SK-N-SH treated with all-trans-retinoic acid at 6 μM for 48 hours (cell line): ENCODE data around the gene PEPD.

ENCODE experiments used
- ATAC-seq: fragments of 200-7000 bp; cut with Tn5 transposase; 3 replicates; pipeline ENCODE4 v1.9.1; 2020; ENCODE audit warnings: mild to moderate bottlenecking, moderate library complexity
- BACH2 ChIP-seq: fragments of 250-450 bp; sonication (Bioruptor Pico); IDR thresholded peaks from 2 replicates; pipeline ENCODE4 v1.9.0; 2021; ENCODE audit warnings: mild to moderate bottlenecking, borderline replicate concordance
- CSRNP3 ChIP-seq: fragments of 250-450 bp; sonication (Bioruptor Pico); IDR thresholded peaks from 2 replicates; pipeline ENCODE4 v1.5.1; 2021; ENCODE audit warnings: mild to moderate bottlenecking, moderate library complexity
- ESRRG ChIP-seq: fragments of 250-450 bp; sonication (Bioruptor Pico); IDR thresholded peaks from 2 replicates; pipeline ENCODE4 v1.6.1; 2021; ENCODE audit warnings: mild to moderate bottlenecking
- GLIS3 ChIP-seq: fragments of 250-450 bp; sonication (Bioruptor Pico); IDR thresholded peaks from 2 replicates; pipeline ENCODE4 v1.5.0; 2020; ENCODE audit warnings: mild to moderate bottlenecking, moderate library complexity
- ISL1 ChIP-seq: fragments of 250-450 bp; sonication (Bioruptor Pico); IDR thresholded peaks from 2 replicates; pipeline ENCODE4 v2.1.2; 2022; ENCODE audit warnings: mild to moderate bottlenecking, moderate library complexity
- OSR1 ChIP-seq: fragments of 250-450 bp; sonication (Bioruptor Pico); IDR thresholded peaks from 2 replicates; pipeline ENCODE4 v1.8.0; 2022; ENCODE audit warnings: moderate library complexity, mild to moderate bottlenecking, inconsistent platforms
- POU6F1 ChIP-seq: fragments of 250-450 bp; sonication (Bioruptor Pico); IDR thresholded peaks from 2 replicates; pipeline ENCODE4 v1.8.0; 2021; ENCODE audit warnings: low read depth, mild to moderate bottlenecking, moderate library complexity, borderline replicate concordance
- RARB ChIP-seq: fragments of 250-450 bp; sonication (Bioruptor Pico); IDR thresholded peaks from 2 replicates; pipeline ENCODE4 v1.8.0; 2021; ENCODE audit warnings: mild to moderate bottlenecking, moderate library complexity
- SNAI2 ChIP-seq: fragments of 250-450 bp; sonication (Bioruptor Pico); IDR thresholded peaks from 2 replicates; pipeline ENCODE4 v1.5.0; 2020; ENCODE audit warnings: mild to moderate bottlenecking, moderate library complexity
- TCF4 ChIP-seq: fragments of 250-450 bp; sonication (Bioruptor Pico); IDR thresholded peaks from 2 replicates; pipeline ENCODE4 v1.8.0; 2021; ENCODE audit warnings: mild to moderate bottlenecking, moderate library complexity, borderline replicate concordance
- TOX ChIP-seq: fragments of 250-450 bp; sonication (Bioruptor Pico); IDR thresholded peaks from 2 replicates; pipeline ENCODE4 v1.8.0; 2021; ENCODE audit warnings: mild to moderate bottlenecking, moderate library complexity, borderline replicate concordance
- TSHZ2 ChIP-seq: fragments of 250-450 bp; sonication (Bioruptor Pico); IDR thresholded peaks from 2 replicates; pipeline ENCODE4 v1.5.0; 2020; ENCODE audit warnings: mild to moderate bottlenecking, moderate library complexity
- ZC3H10 ChIP-seq: fragments of 250-450 bp; sonication (Bioruptor Pico); IDR thresholded peaks from 2 replicates; pipeline ENCODE4 v1.5.1; 2021; ENCODE audit warnings: mild to moderate bottlenecking, moderate library complexity
- ZFP3 ChIP-seq: fragments of 250-450 bp; sonication (Bioruptor Pico); IDR thresholded peaks from 2 replicates; pipeline ENCODE4 v1.5.0; 2020; ENCODE audit warnings: mild to moderate bottlenecking, moderate library complexity
- ZFP30 ChIP-seq: fragments of 450-650 bp; formaldehyde crosslinking; IDR thresholded peaks from 2 replicates; pipeline ENCODE4 v1.5.0; 2022; ENCODE audit warnings: mild to moderate bottlenecking, moderate library complexity
- ZNF565 ChIP-seq: fragments of 450-650 bp; formaldehyde crosslinking; conservative IDR thresholded peaks from 2 replicates; pipeline ENCODE4 v1.5.0; 2020; ENCODE audit warnings: low read depth, mild to moderate bottlenecking, moderate library complexity
- ZNF70 ChIP-seq: fragments of 450-650 bp; formaldehyde crosslinking; IDR thresholded peaks from 2 replicates; pipeline ENCODE4 v1.5.0; 2020; ENCODE audit warnings: mild to moderate bottlenecking, moderate library complexity
- ZNF8 ChIP-seq: fragments of 450-650 bp; formaldehyde crosslinking; IDR thresholded peaks from 2 replicates; pipeline ENCODE4 v1.5.0; 2020; ENCODE audit warnings: mild to moderate bottlenecking, moderate library complexity
- TF ChIP-seq, protein P1 (sequence below): fragments of 250-450 bp; sonication (Bioruptor Pico); IDR thresholded peaks from 2 replicates; pipeline ENCODE4 v1.8.0; 2020; ENCODE audit warnings: mild to moderate bottlenecking, moderate library complexity, borderline replicate concordance
- TF ChIP-seq, protein P2 (sequence below): fragments of 250-450 bp; sonication (Bioruptor Pico); IDR thresholded peaks from 2 replicates; pipeline ENCODE4 v1.5.1; 2020; ENCODE audit warnings: low read depth, mild to moderate bottlenecking, moderate library complexity

PEPD gene

DNA sequence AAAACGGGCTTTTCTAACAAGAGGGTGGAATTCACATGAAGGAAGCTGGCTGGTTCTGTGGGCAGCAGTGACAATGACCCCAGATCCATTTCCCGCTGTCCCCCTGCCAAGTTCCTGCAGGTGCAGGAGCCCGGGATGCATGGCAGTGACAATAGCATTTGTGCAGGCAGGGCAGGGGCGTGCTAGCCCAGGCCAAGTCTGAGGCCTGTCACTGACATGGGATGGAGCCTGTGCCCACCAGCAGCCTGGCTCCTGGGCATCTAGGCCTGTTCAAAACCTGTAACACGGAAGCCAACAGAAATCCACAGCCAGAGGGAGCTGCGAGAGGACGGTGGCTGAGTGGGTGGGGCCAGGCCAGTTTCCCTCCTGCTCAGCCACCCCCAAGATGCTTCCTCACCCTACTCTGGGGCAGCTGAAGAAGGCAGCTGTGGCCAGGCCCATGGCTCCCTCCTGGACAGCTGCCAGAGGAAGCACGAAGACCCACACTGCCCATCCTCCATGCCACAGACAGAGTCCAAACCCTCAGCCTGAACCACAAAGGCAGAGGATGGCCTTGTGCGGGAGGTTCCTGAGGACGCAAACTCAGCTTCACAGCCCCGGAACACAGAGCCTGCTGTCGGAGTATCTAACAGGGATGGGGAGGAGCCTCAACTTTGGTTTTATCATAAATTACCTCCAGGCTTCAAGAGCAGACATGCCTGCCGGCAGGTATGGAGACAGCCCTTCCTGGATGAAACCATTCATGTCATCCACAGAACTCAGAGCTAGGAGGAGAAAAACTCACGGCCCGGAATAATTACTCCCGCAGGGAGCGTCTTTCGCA lies 74.0 kb downstream of the PEPD start:
- no peak for ATAC-seq
- TF ChIP-seq GLIS3 (CRISPR knock-in tag) (no peak), ZNF565 (CRISPR knock-in tag) (no peak), ZFP3 (no peak), ZFP30 (CRISPR knock-in tag) (no peak), CSRNP3 (CRISPR knock-in tag) (no peak), SNAI2 (no peak), ISL1 (CRISPR knock-in tag) (no peak), ZNF8 (CRISPR knock-in tag) (no peak), ZC3H10 (CRISPR knock-in tag) (no peak), BACH2 (CRISPR knock-in tag) (no peak), RARB (no peak), ESRRG (CRISPR knock-in tag) (no peak), OSR1 (CRISPR knock-in tag) (no peak), POU6F1 (CRISPR knock-in tag) (no peak), TCF4 (CRISPR knock-in tag) (no peak)
- TF ChIP-seq, protein P1, sequence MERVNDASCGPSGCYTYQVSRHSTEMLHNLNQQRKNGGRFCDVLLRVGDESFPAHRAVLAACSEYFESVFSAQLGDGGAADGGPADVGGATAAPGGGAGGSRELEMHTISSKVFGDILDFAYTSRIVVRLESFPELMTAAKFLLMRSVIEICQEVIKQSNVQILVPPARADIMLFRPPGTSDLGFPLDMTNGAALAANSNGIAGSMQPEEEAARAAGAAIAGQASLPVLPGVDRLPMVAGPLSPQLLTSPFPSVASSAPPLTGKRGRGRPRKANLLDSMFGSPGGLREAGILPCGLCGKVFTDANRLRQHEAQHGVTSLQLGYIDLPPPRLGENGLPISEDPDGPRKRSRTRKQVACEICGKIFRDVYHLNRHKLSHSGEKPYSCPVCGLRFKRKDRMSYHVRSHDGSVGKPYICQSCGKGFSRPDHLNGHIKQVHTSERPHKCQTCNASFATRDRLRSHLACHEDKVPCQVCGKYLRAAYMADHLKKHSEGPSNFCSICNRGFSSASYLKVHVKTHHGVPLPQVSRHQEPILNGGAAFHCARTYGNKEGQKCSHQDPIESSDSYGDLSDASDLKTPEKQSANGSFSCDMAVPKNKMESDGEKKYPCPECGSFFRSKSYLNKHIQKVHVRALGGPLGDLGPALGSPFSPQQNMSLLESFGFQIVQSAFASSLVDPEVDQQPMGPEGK: no peak

- no peak for TF ChIP-seq ZNF70 (CRISPR knock-in tag)
- no peak for TF ChIP-seq ZC3H10 (CRISPR knock-in tag)
- TF ChIP-seq ESRRG (CRISPR knock-in tag): no peak
- TF ChIP-seq, protein P2, sequence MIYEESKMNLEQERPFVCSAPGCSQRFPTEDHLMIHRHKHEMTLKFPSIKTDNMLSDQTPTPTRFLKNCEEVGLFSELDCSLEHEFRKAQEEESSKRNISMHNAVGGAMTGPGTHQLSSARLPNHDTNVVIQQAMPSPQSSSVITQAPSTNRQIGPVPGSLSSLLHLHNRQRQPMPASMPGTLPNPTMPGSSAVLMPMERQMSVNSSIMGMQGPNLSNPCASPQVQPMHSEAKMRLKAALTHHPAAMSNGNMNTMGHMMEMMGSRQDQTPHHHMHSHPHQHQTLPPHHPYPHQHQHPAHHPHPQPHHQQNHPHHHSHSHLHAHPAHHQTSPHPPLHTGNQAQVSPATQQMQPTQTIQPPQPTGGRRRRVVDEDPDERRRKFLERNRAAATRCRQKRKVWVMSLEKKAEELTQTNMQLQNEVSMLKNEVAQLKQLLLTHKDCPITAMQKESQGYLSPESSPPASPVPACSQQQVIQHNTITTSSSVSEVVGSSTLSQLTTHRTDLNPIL (CRISPR knock-in tag): no peak
- TF ChIP-seq GLIS3 (CRISPR knock-in tag): no peak
- no peak for TF ChIP-seq TSHZ2 (CRISPR knock-in tag)
- TF ChIP-seq TOX (CRISPR knock-in tag): no peak
These were observed 75.0 kb downstream of the PEPD start for GRCh38 chr19:33446330-33447293.

More at GRCh38 chr19:33446330-33447293, 75.0 kb downstream of the PEPD start:
- no peak for ATAC-seq
